Measurements from ENCODE around the gene MTX1. TPM values are rescaled to one million over a fixed set of nuclear protein-coding genes. Genes with fewer than 3 reads are reported as not detected.
A peak's percentile ranks its signal among the peaks of the same experiment; 100 is the strongest.

MTX1 gene
- total and polyA plus RNA-seq, 9 of the 15 experiments (the other 6 are each of a cell fraction or from before 2014, with no cell fraction given): 29.1 to 98.4 (median 66.9) TPM

DNA sequence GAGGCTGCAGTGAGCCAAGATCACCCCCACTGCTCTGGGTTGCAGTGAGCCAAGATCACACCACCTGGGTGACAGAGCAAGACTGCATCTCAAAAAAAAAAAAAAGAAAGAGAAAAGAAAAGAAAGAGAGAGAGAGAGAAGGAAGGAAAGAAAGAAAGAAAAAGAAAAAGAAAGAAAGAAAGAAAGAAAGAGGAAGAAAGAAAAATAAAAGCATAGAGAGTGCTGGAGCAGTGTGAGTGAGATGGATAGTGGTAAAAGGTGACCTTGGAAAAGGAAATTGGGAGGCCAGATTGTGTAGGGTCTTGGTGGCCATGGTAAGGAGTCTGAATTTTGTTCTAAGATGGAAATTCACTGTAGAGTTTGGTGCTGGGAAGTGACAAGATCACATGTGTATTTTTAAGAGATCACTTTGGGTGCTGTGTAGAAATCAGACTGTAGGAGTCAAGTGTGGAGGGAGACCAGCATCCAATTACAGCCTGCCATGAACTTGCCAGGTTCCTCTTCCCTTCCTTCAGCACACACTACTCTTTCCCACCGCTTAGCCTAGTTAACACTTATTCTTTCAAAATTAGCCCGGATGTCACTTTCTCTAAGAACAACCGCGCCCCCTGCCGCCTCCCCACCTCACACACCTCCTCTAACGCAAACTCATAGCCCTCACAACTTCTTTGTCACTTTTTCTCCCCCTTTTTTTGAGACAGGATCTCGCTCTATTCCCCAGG is 17.9 kb downstream of the MTX1 start (continued):
- TF ChIP-seq NFE2L1 (tag; IDR thresholded peaks at IDR 0.05; ENCODE audit: borderline replicate concordance, low read depth) (0 out of 2 replicates have a peak, but pooled peaks have one; percentile 8), ZNF644 (tag; IDR thresholded peaks at IDR 0.05; ENCODE audit: low read depth) (no peak), TBL1XR1 (IDR thresholded peaks at IDR 0.05; ENCODE audit: low read length in 2 of 2) (0 out of 4 replicates have a peak, but pooled peaks have one; percentile 8 to 32), MTA3 (IDR thresholded peaks at IDR 0.05; ENCODE audit: borderline replicate concordance) (no peak), ZBTB7A (IDR thresholded peaks at IDR 0.05; ENCODE audit: borderline replicate concordance, control insufficient read depth, low read depth, low read length) (no peak), SMARCE1 (IDR thresholded peaks at IDR 0.05) (peak; percentile 14; the same call in 1 of the 2 replicates), STAG1 (CRISPR knock-in tag; IDR thresholded peaks at IDR 0.05; ENCODE audit: borderline replicate concordance) (0 out of 2 replicates have a peak, but pooled peaks have one; percentile 19), ZNF324 (CRISPR knock-in tag; IDR thresholded peaks at IDR 0.05) (no peak), ZNF316 (IDR thresholded peaks at IDR 0.05) (no peak; the same call in 1 of the 2 replicates), FOXJ2 (tag; IDR thresholded peaks at IDR 0.05) (0 out of 2 replicates have a peak, but pooled peaks have one; percentile 31), TEAD1 (CRISPR knock-in tag; IDR thresholded peaks at IDR 0.05) (no peak; a peak in 1 of 4 replicates)
- TF ChIP-seq, protein P1, sequence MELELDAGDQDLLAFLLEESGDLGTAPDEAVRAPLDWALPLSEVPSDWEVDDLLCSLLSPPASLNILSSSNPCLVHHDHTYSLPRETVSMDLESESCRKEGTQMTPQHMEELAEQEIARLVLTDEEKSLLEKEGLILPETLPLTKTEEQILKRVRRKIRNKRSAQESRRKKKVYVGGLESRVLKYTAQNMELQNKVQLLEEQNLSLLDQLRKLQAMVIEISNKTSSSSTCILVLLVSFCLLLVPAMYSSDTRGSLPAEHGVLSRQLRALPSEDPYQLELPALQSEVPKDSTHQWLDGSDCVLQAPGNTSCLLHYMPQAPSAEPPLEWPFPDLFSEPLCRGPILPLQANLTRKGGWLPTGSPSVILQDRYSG (tag; conservative IDR thresholded peaks at IDR 0.05; ENCODE audit: low read depth): no peak
- TF ChIP-seq, protein P2, sequence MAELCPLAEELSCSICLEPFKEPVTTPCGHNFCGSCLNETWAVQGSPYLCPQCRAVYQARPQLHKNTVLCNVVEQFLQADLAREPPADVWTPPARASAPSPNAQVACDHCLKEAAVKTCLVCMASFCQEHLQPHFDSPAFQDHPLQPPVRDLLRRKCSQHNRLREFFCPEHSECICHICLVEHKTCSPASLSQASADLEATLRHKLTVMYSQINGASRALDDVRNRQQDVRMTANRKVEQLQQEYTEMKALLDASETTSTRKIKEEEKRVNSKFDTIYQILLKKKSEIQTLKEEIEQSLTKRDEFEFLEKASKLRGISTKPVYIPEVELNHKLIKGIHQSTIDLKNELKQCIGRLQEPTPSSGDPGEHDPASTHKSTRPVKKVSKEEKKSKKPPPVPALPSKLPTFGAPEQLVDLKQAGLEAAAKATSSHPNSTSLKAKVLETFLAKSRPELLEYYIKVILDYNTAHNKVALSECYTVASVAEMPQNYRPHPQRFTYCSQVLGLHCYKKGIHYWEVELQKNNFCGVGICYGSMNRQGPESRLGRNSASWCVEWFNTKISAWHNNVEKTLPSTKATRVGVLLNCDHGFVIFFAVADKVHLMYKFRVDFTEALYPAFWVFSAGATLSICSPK (IDR thresholded peaks at IDR 0.05; ENCODE audit: borderline replicate concordance): peak; percentile 86; the same call in 1 of the 2 replicates
- TF ChIP-seq, protein P3, sequence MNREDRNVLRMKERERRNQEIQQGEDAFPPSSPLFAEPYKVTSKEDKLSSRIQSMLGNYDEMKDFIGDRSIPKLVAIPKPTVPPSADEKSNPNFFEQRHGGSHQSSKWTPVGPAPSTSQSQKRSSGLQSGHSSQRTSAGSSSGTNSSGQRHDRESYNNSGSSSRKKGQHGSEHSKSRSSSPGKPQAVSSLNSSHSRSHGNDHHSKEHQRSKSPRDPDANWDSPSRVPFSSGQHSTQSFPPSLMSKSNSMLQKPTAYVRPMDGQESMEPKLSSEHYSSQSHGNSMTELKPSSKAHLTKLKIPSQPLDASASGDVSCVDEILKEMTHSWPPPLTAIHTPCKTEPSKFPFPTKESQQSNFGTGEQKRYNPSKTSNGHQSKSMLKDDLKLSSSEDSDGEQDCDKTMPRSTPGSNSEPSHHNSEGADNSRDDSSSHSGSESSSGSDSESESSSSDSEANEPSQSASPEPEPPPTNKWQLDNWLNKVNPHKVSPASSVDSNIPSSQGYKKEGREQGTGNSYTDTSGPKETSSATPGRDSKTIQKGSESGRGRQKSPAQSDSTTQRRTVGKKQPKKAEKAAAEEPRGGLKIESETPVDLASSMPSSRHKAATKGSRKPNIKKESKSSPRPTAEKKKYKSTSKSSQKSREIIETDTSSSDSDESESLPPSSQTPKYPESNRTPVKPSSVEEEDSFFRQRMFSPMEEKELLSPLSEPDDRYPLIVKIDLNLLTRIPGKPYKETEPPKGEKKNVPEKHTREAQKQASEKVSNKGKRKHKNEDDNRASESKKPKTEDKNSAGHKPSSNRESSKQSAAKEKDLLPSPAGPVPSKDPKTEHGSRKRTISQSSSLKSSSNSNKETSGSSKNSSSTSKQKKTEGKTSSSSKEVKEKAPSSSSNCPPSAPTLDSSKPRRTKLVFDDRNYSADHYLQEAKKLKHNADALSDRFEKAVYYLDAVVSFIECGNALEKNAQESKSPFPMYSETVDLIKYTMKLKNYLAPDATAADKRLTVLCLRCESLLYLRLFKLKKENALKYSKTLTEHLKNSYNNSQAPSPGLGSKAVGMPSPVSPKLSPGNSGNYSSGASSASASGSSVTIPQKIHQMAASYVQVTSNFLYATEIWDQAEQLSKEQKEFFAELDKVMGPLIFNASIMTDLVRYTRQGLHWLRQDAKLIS (CRISPR knock-in tag; IDR thresholded peaks at IDR 0.05): 0 out of 2 replicates have a peak, but pooled peaks have one; percentile 24
- TF ChIP-seq, protein P4, sequence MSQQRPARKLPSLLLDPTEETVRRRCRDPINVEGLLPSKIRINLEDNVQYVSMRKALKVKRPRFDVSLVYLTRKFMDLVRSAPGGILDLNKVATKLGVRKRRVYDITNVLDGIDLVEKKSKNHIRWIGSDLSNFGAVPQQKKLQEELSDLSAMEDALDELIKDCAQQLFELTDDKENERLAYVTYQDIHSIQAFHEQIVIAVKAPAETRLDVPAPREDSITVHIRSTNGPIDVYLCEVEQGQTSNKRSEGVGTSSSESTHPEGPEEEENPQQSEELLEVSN (IDR thresholded peaks at IDR 0.05; ENCODE audit: borderline replicate concordance in 1 of 2, extremely low read depth in 1 of 2, insufficient read depth in 1 of 2, insufficient read length in 1 of 2, low read depth in 1 of 2, low read length in 1 of 2, poor library complexity in 1 of 2, severe bottlenecking in 1 of 2): no peak
- TF ChIP-seq, protein P5, sequence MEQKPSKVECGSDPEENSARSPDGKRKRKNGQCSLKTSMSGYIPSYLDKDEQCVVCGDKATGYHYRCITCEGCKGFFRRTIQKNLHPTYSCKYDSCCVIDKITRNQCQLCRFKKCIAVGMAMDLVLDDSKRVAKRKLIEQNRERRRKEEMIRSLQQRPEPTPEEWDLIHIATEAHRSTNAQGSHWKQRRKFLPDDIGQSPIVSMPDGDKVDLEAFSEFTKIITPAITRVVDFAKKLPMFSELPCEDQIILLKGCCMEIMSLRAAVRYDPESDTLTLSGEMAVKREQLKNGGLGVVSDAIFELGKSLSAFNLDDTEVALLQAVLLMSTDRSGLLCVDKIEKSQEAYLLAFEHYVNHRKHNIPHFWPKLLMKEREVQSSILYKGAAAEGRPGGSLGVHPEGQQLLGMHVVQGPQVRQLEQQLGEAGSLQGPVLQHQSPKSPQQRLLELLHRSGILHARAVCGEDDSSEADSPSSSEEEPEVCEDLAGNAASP (IDR thresholded peaks at IDR 0.05): no peak

All from K562 (cell line).